Testis (tissue), 3 donors: ENCODE data around the gene SOX6. TPM values are rescaled to one million over a fixed set of nuclear protein-coding genes. Genes with fewer than 3 reads are reported as not detected.

Source experiments
- DNase-seq: peaks from one replicate; pipeline ENCODE4 v3.0.0-alpha.2; 2019
- H3K27ac ChIP-seq, 2 donors: fragments of 200-600 bp; sonication (generic); one replicate each; pipeline ENCODE4 v1.5.1; 2019
- H3K27me3 ChIP-seq: fragments of 200-600 bp; sonication (generic); one replicate; pipeline ENCODE4 v1.5.1; 2019
- H3K36me3 ChIP-seq: fragments of 200-600 bp; sonication (generic); one replicate; pipeline ENCODE4 v1.5.1; 2017; ENCODE audit warnings: low read depth; ENCODE audit errors: missing control alignments
- H3K4me1 ChIP-seq: fragments of 200-600 bp; sonication (generic); one replicate; pipeline ENCODE4 v1.5.1; 2019
- H3K4me3 ChIP-seq, 2 donors: fragments of 200-600 bp; sonication (generic); one replicate each; pipeline ENCODE4 v1.5.1; 2017 to 2019
- H3K9me3 ChIP-seq: fragments of 200-600 bp; sonication (generic); one replicate; pipeline ENCODE4 v1.5.1; 2017
- CTCF ChIP-seq, 3 experiments: fragments of 450-650 bp in 2 of 3; fragments of 200-600 bp in 1 of 3; sonication (generic) in 1 of 3; IDR thresholded peaks; one replicate each; pipeline ENCODE4 v1.5.1; 2016 to 2019; ENCODE audit warnings: antibody characterized with exemption in 3 of 3, mild to moderate bottlenecking in 2 of 3, moderate library complexity in 1 of 3
- POLR2A ChIP-seq: fragments of 450-650 bp; IDR thresholded peaks from one replicate; pipeline ENCODE4 v1.6.1; 2017; ENCODE audit warnings: antibody characterized with exemption, mild to moderate bottlenecking, moderate library complexity
- WGBS, 2 donors: methylation state at CpG; one replicate each; pipeline ENCODE4 v1.1.5; 2018; 5-methylcytosine and 5-hydroxymethylcytosine counted together
- intact Hi-C: fragments of 100-400 bp; cut with DNase I; formaldehyde crosslinking; loops from one replicate; pipeline ENCODE4 v1.15.1; 2023; ENCODE audit warnings: low total_unique reads
- polyA plus RNA-seq: library from polyadenylated mRNA; stranded (reverse); fragments of 350-450 nt; fragmentation: Illumina TruSeq; extraction: RNeasy Lipid Tissue Mini Kit (QIAGEN cat#74804); gene quantifications from one replicate; pipeline ENCODE4 v1.2.3, GENCODE V29; 2014; ENCODE audit warnings: low read depth, low replicate concordance; ENCODE audit not compliant: insufficient read depth
- total RNA-seq, 2 donors: library from RNA; depleted of rRNA; stranded (reverse); fragments of >200 nt; gene quantifications; one replicate each; pipeline ENCODE4 v1.2.3, GENCODE V29; 2016

SOX6 gene
- total and polyA plus RNA-seq, 3 donors from 2014 or later: 39.6 to 74.0 (median 52.3) TPM

- TF ChIP-seq POLR2A: no peak
- TF ChIP-seq CTCF (IDR thresholded peaks at IDR 0.05): no peak
- Histone ChIP-seq H3K9me3 (no peaks in the 10 kb centered on the region), H3K4me1 (no peaks in the 10 kb centered on the region), H3K4me3 (no peak overlapping the region), H3K36me3 (no peaks in the 10 kb centered on the region), H3K27ac (no peak overlapping the region), H3K27me3 (no peaks in the 10 kb centered on the region)
- WGBS, 2 donors: 63 to 65% methylated on average over 6 of the region's 6 CpGs
- intact Hi-C loops: no loop called here
- no peak for DNase-seq
Measured at GRCh38 chr11:16027621-16028020, 328.7 kb downstream of the SOX6 start.

GRCh38 chr11:16026849-16027248 lies 329.5 kb downstream of the SOX6 start:
- Histone ChIP-seq H3K36me3 (no peaks in the 10 kb centered on the region), H3K9me3 (no peaks in the 10 kb centered on the region), H3K4me3 (no peak overlapping the region), H3K27me3 (no peaks in the 10 kb centered on the region), H3K27ac (no peak overlapping the region), H3K4me1 (no peaks in the 10 kb centered on the region)
- TF ChIP-seq POLR2A: no peak
- no peak for DNase-seq
- intact Hi-C loops: no loop called here
- WGBS, 2 donors: 92 to 94% methylated on average over 2 of the region's 2 CpGs

- intact Hi-C loops: no loop called here
- H3K36me3 ChIP-seq: no peaks in the 10 kb centered on the region
- no peak for DNase-seq
- no peak overlapping the region for H3K4me3 ChIP-seq
- H3K9me3 ChIP-seq: no peaks in the 10 kb centered on the region
- no peak for TF ChIP-seq CTCF (IDR thresholded peaks at IDR 0.05)
- TF ChIP-seq POLR2A: no peak
- no peaks in the 10 kb centered on the region for H3K27me3 ChIP-seq
- H3K4me1 ChIP-seq: no peaks in the 10 kb centered on the region
- 93 to 95% methylated on average over 4 of the region's 4 CpGs for WGBS, 2 donors
- no peak overlapping the region for H3K27ac ChIP-seq
Measured at GRCh38 chr11:16018931-16019330, 337.4 kb downstream of the SOX6 start.

- Histone ChIP-seq H3K4me3 (no peak overlapping the region), H3K27ac (no peak overlapping the region), H3K27me3 (no peaks in the 10 kb centered on the region), H3K9me3 (no peaks in the 10 kb centered on the region), H3K4me1 (peaks cover 6% of the 10 kb centered on the region), H3K36me3 (no peaks in the 10 kb centered on the region)
- intact Hi-C loops: no loop called here
- DNase-seq: no peak
- TF ChIP-seq POLR2A (no peak), CTCF (IDR thresholded peaks at IDR 0.05) (no peak)
- 79 to 87% methylated on average over 2 of the region's 2 CpGs for WGBS, 2 donors
Measured at GRCh38 chr11:16016468-16016829, 339.9 kb downstream of the SOX6 start.

GRCh38 chr11:16015741-16016467 lies 340.4 kb downstream of the SOX6 start:
- intact Hi-C loops: no loop called here
- no peak overlapping the region for H3K27ac ChIP-seq
- H3K27me3 ChIP-seq: no peaks in the 10 kb centered on the region
- peaks cover 6% of the 10 kb centered on the region for H3K4me1 ChIP-seq
- no peak for DNase-seq
- H3K4me3 ChIP-seq: no peak overlapping the region
- H3K36me3 ChIP-seq: no peaks in the 10 kb centered on the region
- TF ChIP-seq CTCF (IDR thresholded peaks at IDR 0.05) (no peak), POLR2A (no peak)
- 65 to 66% methylated on average over 5 of the region's 5 CpGs for WGBS, 2 donors
- H3K9me3 ChIP-seq: no peaks in the 10 kb centered on the region
